GM21528 (cell line): ENCODE results near the gene HOXA2.

ENCODE experiments used
- ATAC-seq: cut with Tn5 transposase; IDR thresholded peaks from one replicate; pipeline ENCODE4 v1.9.1; 2021; ENCODE audit warnings: mild to moderate bottlenecking, moderate library complexity; ENCODE audit not compliant: unreplicated experiment, low FRiP score

HOXA2 gene

DNA sequence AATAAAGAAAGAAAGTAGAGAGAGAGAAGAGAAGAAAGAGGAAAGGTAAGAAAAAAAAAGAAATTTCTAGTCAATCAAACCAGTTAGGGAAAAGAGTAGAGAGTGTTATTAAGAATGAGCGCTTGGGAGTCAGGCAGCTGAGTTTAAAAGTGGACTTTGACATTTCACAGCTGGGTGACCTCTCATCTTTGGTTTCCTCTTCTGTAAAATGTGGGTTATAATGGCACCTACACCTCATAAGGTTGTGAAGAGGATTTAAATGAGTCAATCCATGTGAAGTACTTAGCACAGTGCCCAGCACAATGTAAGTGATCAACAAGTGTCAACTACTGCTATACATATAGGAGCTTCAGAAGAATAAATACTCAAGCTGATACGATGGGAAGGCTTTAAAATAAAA is 18.8 kb downstream of the HOXA2 start:
- no peak for ATAC-seq

- ATAC-seq: no peak
Measured at GRCh38 chr7:27082171-27082570, 20.3 kb downstream of the HOXA2 start.

GRCh38 chr7:27080844-27081436 is 21.5 kb downstream of the HOXA2 start:
- ATAC-seq: no peak

GRCh38 chr7:27079234-27079975 is 23.1 kb downstream of the HOXA2 start:
- no peak for ATAC-seq

DNA sequence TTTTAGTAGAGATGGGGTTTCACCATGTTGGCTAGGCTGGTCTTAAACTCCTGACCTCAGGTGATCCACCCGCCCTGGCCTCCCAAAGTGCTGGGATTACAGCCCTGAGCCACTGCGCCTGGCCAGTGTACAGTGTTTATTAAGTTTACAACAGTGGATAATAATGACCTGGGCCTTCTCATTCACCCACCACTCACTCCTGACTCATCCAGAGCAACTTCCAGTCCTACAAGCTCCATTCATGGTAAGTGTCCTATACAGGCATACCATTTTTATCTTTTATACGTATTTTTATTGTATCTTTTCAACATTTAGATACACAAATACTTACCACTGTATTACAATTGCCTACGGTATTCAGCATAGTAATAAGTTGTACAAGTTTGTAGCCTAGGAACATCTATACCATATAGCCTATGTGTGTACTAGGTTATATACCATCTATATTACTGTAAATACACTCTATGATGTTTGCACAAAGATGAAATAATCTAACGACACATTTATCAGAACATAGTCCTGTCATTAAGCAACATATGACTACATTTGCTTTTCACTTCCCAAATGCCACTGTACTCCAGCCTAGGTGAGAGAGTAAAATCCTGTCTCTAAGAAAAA is 23.8 kb downstream of the HOXA2 start:
- no peak for ATAC-seq

DNA sequence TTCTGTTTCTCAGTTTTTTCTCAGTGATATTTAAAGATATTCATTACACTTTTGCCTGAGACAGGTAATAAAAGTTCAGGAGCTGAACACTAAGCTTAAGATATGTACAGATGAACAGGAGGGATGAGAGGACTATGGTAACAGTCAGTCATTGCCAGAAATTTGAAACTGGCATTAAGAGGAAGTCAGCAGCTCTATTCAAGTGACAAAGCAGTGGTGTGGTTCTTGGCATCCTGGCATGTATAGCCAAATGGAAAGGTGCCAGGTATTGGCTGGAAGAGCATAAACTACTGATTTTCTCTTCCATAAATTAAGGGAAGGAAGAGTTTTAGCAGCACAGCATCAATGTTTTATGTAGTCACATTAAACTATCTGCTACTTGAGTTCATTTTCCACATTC is 29.4 kb downstream of the HOXA2 start:
- ATAC-seq: no peak

- ATAC-seq: no peak
Measured at GRCh38 chr7:27071622-27072390, 30.7 kb downstream of the HOXA2 start.

GRCh38 chr7:27068259-27068658 is 34.2 kb downstream of the HOXA2 start:
- no peak for ATAC-seq

GRCh38 chr7:27066148-27066547 is 36.3 kb downstream of the HOXA2 start:
- no peak for ATAC-seq

DNA sequence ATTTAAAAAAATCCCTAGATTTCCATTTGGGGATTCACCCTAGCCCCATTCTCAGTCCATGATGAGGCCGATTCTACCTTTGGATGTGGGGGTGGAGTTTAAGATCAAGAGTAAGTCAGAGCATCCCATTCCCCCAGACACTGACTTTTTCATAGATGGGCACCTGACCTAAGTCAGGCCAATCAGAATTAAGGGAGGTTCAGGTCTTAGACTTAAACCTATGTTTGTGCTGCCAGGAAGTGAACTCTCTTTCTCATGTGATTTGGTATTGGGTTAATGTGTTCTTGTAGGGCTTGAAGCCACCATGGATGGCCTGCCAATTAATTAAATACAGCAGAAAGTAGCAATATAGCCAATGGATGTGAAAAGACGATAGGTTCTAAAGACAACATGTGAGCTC is 36.8 kb downstream of the HOXA2 start:
- no peak for ATAC-seq

GRCh38 chr7:27064661-27065060 is 37.8 kb downstream of the HOXA2 start:
- ATAC-seq: no peak

DNA sequence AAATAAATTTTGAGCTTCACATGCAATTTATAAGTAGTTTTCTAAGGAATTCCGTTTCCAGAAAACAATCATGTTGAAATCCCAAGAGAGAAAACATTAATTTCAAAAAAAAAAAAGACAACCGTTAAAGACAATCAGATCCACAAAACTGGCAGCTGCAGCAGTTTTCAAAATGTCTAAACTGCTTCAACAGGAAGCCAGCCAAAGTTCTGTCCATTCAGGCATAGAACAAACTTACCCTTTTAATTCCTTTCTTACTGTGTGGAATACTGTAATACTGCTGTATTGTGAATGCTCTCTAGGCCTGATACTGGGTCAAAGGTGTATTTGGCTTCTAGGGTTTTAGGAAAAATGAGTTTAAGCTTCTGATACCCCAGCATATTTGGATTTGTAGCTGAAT is 38.3 kb downstream of the HOXA2 start:
- ATAC-seq: no peak

DNA sequence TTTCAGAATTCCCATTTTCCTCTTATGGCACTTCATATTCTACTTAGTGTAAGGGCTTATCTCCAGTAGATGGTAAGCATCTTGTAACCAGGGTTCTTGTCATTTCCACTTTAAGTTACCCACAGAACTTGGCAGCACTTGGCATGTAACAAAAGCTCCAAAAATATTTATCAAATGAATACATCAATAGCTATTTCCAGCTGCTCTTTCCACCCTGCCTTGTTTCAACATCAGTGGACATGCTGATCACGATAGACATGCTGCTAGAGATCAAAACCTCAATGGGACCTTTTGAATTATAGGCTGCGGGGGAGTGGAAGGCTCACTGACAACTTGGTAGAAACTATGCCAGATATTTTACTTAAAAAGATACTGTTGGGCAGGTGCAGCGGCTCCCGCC is 39.5 kb downstream of the HOXA2 start:
- no peak for ATAC-seq

DNA sequence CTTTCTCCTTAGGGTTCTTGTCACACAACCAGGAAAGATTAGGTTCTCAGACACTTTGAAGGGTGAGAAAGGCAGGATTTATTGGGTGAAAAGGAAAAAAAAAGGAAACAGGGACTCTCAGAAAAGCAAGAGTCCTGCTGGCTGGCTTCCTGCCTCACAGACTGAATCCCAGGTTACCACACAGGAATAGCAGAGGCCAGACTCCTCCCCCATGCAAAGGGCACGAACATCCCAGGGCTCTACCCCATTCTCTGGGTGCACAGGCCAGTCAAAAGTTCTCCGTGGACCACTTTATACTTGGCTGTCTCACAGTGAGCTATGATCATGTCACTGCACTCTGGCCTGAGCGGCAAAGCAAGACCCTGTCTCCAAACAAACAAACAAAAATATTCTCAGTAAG is 49.3 kb downstream of the HOXA2 start:
- ATAC-seq: no peak

DNA sequence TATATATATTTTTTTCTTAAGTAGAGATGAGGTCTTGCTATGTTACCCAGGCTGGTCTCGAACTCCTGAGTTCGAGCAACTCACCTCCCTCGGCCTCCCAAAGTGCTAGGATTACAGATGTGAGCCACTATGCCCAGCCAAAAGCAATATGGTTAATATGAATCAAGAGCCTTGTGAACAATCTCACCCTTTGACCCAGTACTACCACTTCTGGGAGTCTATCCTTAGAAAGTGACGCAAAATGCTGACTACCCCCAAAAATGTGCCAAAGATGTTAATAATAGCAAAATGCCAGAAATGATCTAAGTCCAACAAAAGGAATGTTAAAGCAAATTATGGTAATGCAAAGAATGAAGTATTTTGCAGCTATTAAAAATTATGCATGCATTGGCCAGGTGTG is 51.0 kb downstream of the HOXA2 start:
- ATAC-seq: no peak
